GM12878 (cell line): ENCODE data around the gene CARD14. TPM values are rescaled to one million over a fixed set of nuclear protein-coding genes. Genes with fewer than 3 reads are reported as not detected.

Experiments used
- ATAC-seq: fragments of 200-7000 bp; cut with Tn5 transposase; 3 replicates; pipeline ENCODE4 v1.9.1; 2020; ENCODE audit warnings: mild to moderate bottlenecking, moderate library complexity
- BruUV-seq: library from RNA; stranded (reverse); fragments of 400-500 nt; replicated peaks from 2 replicates; lab custom pipeline; 2021; lab: Mats Ljungman, UMichigan
- CTCF ChIA-PET: fragments of 300-600 bp; sonication (Branson Sonifier 250); formaldehyde crosslinking; extraction: SDS; loops from one replicate; lab custom pipeline; 2021; ENCODE audit warnings: inconsistent platforms; lab: Yijun Ruan, JAX
- POLR2A ChIA-PET: fragments of 350-600 bp; formaldehyde crosslinking; extraction: SDS; loops from one replicate; lab custom pipeline; 2021; ENCODE audit warnings: inconsistent platforms; lab: Charles Lee
- RAD21 ChIA-PET: fragments of 300-600 bp; sonication (Branson Sonifier 250); formaldehyde crosslinking; loops from one replicate; lab custom pipeline; 2023; ENCODE audit warnings: antibody characterized with exemption; ENCODE audit not compliant: unreplicated experiment; lab: Charles Lee
- SMC1A ChIA-PET: fragments of 300-600 bp; sonication (Branson Sonifier 250); formaldehyde crosslinking; loops from one replicate; lab custom pipeline; 2023; ENCODE audit not compliant: unreplicated experiment, uncharacterized antibody; lab: Charles Lee
- DNase-seq: peaks from one replicate; pipeline ENCODE4 v3.0.0-alpha.2; 2011; ENCODE audit warnings: low read depth, low spot score
- FAIRE-seq: peaks from 3 replicates; lab custom pipeline; 2011; peaks lifted over from hg19 to GRCh38; lab: Jason Lieb, UNC
- H2AFZ ChIP-seq: 2 replicates; pipeline ENCODE4 v1.6.0; 2011; ENCODE audit warnings: low read depth, low read length, control low read depth; ENCODE audit not compliant: control insufficient read depth
- H3K27ac ChIP-seq: 2 replicates; pipeline ENCODE4 v1.5.1; 2011; ENCODE audit warnings: control low read depth; ENCODE audit not compliant: control insufficient read depth, insufficient read depth
- H3K27me3 ChIP-seq, 2 experiments: replicated peaks in 1 of 2; 2 replicates each; pipeline versions ENCODE4 v1.6.0 to v1.6.1; 2011; ENCODE audit warnings: low read length in 1 of 2; ENCODE audit not compliant: control insufficient read depth in 2 of 2, insufficient read depth in 2 of 2
- H3K36me3 ChIP-seq, 2 experiments: 2 replicates each; pipeline ENCODE4 v1.5.1; 2011; ENCODE audit warnings: low read length in 1 of 2; ENCODE audit not compliant: control insufficient read depth in 2 of 2, insufficient read depth in 2 of 2
- H3K4me1 ChIP-seq: 2 replicates; pipeline ENCODE4 v1.6.1; 2011; ENCODE audit warnings: mild to moderate bottlenecking, low read length, moderate library complexity, mixed read lengths; ENCODE audit not compliant: control insufficient read depth, insufficient read depth
- H3K4me2 ChIP-seq: 2 replicates; pipeline ENCODE4 v1.6.0; 2011; ENCODE audit warnings: control low read depth; ENCODE audit not compliant: control insufficient read depth, insufficient read depth
- H3K4me3 ChIP-seq: fragments of 200-600 bp; sonication (generic); 2 replicates; pipeline ENCODE4 v1.5.1; 2016
- H3K79me2 ChIP-seq: 2 replicates; pipeline ENCODE4 v1.6.0; 2011; ENCODE audit warnings: low read length; ENCODE audit not compliant: control insufficient read depth, insufficient read depth
- H3K9ac ChIP-seq: 2 replicates; pipeline ENCODE4 v1.8.0; 2011; ENCODE audit warnings: low read length, control low read depth, mixed read lengths; ENCODE audit not compliant: control insufficient read depth, insufficient read depth
- H3K9me3 ChIP-seq: replicated peaks from 3 replicates; pipeline ENCODE4 v1.5.1; 2011; ENCODE audit warnings: mild to moderate bottlenecking, low read length; ENCODE audit not compliant: control insufficient read depth, insufficient read depth
- H4K20me1 ChIP-seq: 2 replicates; pipeline ENCODE4 v1.6.0; 2011; ENCODE audit not compliant: control insufficient read depth, insufficient read depth
- BACH1 ChIP-seq: fragments of 450-650 bp; IDR thresholded peaks from 2 replicates; pipeline ENCODE4 v1.6.1; 2017; ENCODE audit warnings: mild to moderate bottlenecking, borderline replicate concordance
- CHD4 ChIP-seq: fragments of 200-600 bp; sonication (generic); IDR thresholded peaks from 2 replicates; pipeline ENCODE4 v1.6.1; 2016; ENCODE audit warnings: mild to moderate bottlenecking
- PKNOX1 ChIP-seq: fragments of 450-650 bp; IDR thresholded peaks from 2 replicates; pipeline ENCODE4 v1.6.1; 2016; ENCODE audit warnings: mild to moderate bottlenecking
- RBBP5 ChIP-seq: fragments of 200-600 bp; sonication (generic); conservative IDR thresholded peaks from 2 replicates; pipeline ENCODE4 v1.6.1; 2016
- RELB ChIP-seq: fragments of 450-650 bp; IDR thresholded peaks from 2 replicates; pipeline ENCODE4 v1.6.1; 2017; ENCODE audit warnings: low read depth, mild to moderate bottlenecking, moderate library complexity
- SPI1 ChIP-seq: IDR thresholded peaks from 2 replicates; pipeline ENCODE4 v1.6.1; 2011; ENCODE audit warnings: low read depth, mild to moderate bottlenecking, low read length, moderate library complexity, borderline replicate concordance; ENCODE audit not compliant: insufficient read depth
- ZBTB33 ChIP-seq: fragments of 450-650 bp; IDR thresholded peaks from 2 replicates; pipeline ENCODE4 v1.6.1; 2017; ENCODE audit warnings: mild to moderate bottlenecking
- WGBS: methylation state at CpG from one replicate; pipeline ENCODE4 v1.1.6; 2016; ENCODE audit warnings: low lambda C conversion rate; ENCODE audit not compliant: insufficient replicate concordance, insufficient coverage; ENCODE audit errors: missing lambda C conversion rate; 5-methylcytosine and 5-hydroxymethylcytosine counted together
- in situ Hi-C: fragments of 300-500 bp; cut with MboI; formaldehyde crosslinking; loops from 9 replicates; pipeline ENCODE4 v1.14.3; 2018; ENCODE audit warnings: mixed read lengths
- intact Hi-C: fragments of 100-400 bp; cut with micrococcal nuclease; formaldehyde crosslinking; loops from one replicate; pipeline ENCODE4 v1.14.2; 2022; ENCODE audit not compliant: unreplicated experiment
- polyA plus RNA-seq, 11 experiments: library from polyadenylated mRNA; depleted of rRNA in 4 of 11; unstranded in 6 of 11; stranded (reverse) in 5 of 11; fragments of >200 nt; fragmentation: Nextera tagmentation in 4 of 11; fragmentation: Illumina TruSeq in 1 of 11; extraction: Ambion mirVana in 4 of 11; extraction: Trizol in 1 of 11; gene quantifications; 1 replicate in 1 of 11; 2 replicates in 10 of 11; pipeline versions ENCODE4 v1.2.1 to v1.2.3, GENCODE V29; 2011 to 2016; ENCODE audit warnings: inconsistent platforms in 2 of 11, missing spikeins in 2 of 11, low read depth in 1 of 11
- total RNA-seq, 4 experiments: library from RNA; depleted of rRNA in 3 of 4; stranded (reverse); fragments of >200 nt in 3 of 4; fragmentation: Illumina TruSeq in 1 of 4; extraction: Trizol in 1 of 4; gene quantifications; 2 replicates each; pipeline versions ENCODE4 v1.2.1 to v1.2.3, GENCODE V29; 2013 to 2021

The CARD14 gene
- total and polyA plus RNA-seq, 10 of the 15 experiments (the other 5 are each of a cell fraction or from before 2014, with no cell fraction given) = 0.08 to 0.15 TPM; not detected in 8

- 73% methylated on average over 17 of the region's 19 CpGs for WGBS
- Histone ChIP-seq H3K36me3 (peaks cover 0 to 5% of the 10 kb centered on the region in 2 experiments), H2AFZ (no peak overlapping the region), H3K9me3 (no peaks in the 10 kb centered on the region), H4K20me1 (no peaks in the 10 kb centered on the region), H3K27me3 (no peaks in the 10 kb centered on the region), H3K27ac (no peak overlapping the region), H3K4me3 (no peak overlapping the region), H3K9ac (no peak overlapping the region), H3K4me1 (no peaks in the 10 kb centered on the region), H3K79me2 (no peaks in the 10 kb centered on the region), H3K4me2 (no peak overlapping the region)
- TF ChIP-seq SPI1 (peak; percentile 23; the same call in 1 of the 2 replicates), RELB (no peak)
- in situ Hi-C loops (no loop called here), intact Hi-C loops (no loop called here)
- ChIA-PET POLR2A (no interaction called here), SMC1A (no interaction called here), CTCF (no interaction called here), RAD21 (interaction anchor here (0.7 kb wide), 1 partner anchor 16 kb away, joined by 3 read pairs; no protein-coding TSS in a partner anchor)
- FAIRE-seq = no peak
- BruUV-seq = no TSS peak
- ATAC-seq = no peak
- no peak for DNase-seq
Observed at GRCh38 chr17:80212962-80213642, 43.3 kb downstream of the CARD14 start.

- Histone ChIP-seq H3K4me2 (no peak overlapping the region), H3K36me3 (peaks cover 0 to 5% of the 10 kb centered on the region in 2 experiments), H3K9ac (no peak overlapping the region), H3K27me3 (no peaks in the 10 kb centered on the region), H3K9me3 (no peaks in the 10 kb centered on the region), H3K4me3 (no peak overlapping the region), H3K27ac (no peak overlapping the region), H3K79me2 (no peaks in the 10 kb centered on the region), H4K20me1 (no peaks in the 10 kb centered on the region), H2AFZ (no peak overlapping the region), H3K4me1 (no peaks in the 10 kb centered on the region)
- no peak for ATAC-seq
- no peak for FAIRE-seq
- CTCF ChIA-PET = no interaction called here
- 94% methylated on average over 17 of the region's 17 CpGs for WGBS
- POLR2A ChIA-PET = no interaction called here
- BruUV-seq = no TSS peak
- RAD21 ChIA-PET = no interaction called here
- SMC1A ChIA-PET = no interaction called here
- no peak for DNase-seq
- in situ Hi-C loops (no loop called here), intact Hi-C loops (no loop called here)
- TF ChIP-seq RBBP5 = no peak
- no peak for TF ChIP-seq BACH1
- no peak for TF ChIP-seq ZBTB33
- no peak for TF ChIP-seq CHD4
- TF ChIP-seq PKNOX1 = no peak
Observed at GRCh38 chr17:80213643-80213975, 43.8 kb downstream of the CARD14 start.
